ENCODE data around the gene GPHN. TPM values are rescaled to one million over a fixed set of nuclear protein-coding genes. Genes with fewer than 3 reads are reported as not detected.

The GPHN gene
- total RNA-seq, 4 donors from 2014 or later: 14.4 to 32.7 (median 21.1) TPM

DNA sequence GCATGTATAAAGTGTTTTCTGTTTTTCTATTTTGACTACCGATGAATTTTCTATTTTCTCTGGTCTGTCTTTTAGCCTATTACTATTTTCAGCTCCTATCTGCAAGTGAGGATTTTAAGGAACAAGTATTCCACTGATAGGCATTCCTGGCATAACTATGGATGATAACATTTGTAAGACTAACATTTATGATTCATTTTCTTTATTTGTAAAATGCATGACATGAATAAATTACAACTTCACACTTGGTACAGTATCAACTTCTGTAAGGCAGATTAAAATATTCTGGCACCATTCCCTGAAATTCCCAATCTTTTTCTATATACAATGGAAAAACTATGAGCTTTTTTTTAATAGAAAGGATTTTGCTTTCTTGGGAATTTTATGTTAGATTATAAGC is 560.3 kb downstream of the GPHN start:
- no peak for DNase-seq
- 81 to 85% methylated on average over 1 of the region's 1 CpG for WGBS, 2 donors
- H3K27ac ChIP-seq: no peak overlapping the region
- no peaks in the 10 kb centered on the region for H3K4me1 ChIP-seq
- TF ChIP-seq, protein P1, sequence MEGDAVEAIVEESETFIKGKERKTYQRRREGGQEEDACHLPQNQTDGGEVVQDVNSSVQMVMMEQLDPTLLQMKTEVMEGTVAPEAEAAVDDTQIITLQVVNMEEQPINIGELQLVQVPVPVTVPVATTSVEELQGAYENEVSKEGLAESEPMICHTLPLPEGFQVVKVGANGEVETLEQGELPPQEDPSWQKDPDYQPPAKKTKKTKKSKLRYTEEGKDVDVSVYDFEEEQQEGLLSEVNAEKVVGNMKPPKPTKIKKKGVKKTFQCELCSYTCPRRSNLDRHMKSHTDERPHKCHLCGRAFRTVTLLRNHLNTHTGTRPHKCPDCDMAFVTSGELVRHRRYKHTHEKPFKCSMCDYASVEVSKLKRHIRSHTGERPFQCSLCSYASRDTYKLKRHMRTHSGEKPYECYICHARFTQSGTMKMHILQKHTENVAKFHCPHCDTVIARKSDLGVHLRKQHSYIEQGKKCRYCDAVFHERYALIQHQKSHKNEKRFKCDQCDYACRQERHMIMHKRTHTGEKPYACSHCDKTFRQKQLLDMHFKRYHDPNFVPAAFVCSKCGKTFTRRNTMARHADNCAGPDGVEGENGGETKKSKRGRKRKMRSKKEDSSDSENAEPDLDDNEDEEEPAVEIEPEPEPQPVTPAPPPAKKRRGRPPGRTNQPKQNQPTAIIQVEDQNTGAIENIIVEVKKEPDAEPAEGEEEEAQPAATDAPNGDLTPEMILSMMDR (IDR thresholded peaks at IDR 0.05): no peak
- TF ChIP-seq POLR2A (IDR thresholded peaks at IDR 0.05): no peak
- intact Hi-C loops (cut with DNase I): no loop called here
- no peaks in the 10 kb centered on the region for H3K27me3 ChIP-seq
- H3K9me3 ChIP-seq: no peaks in the 10 kb centered on the region
- no peaks in the 10 kb centered on the region for H3K36me3 ChIP-seq
- H3K4me3 ChIP-seq (replicated peaks in 1 of 3): no peak overlapping the region

DNA sequence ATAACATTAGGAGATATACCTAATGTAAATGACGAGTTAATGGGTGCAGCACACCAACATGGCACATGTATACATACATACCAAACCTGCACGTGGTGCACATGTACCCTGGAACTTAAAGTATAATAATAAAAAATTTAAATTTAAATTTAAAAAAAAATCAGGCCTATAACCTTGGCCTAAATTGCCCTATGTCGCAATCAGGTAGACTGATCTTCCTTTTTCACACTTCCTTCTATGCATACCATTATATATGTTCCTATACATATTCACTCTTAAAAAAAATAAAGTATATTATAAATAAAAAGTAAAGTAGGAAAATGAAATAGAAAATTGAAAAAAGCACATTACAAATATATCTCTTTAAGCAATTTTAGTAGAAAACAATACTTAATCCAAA is 563.6 kb downstream of the GPHN start:
- no peak for TF ChIP-seq POLR2A (IDR thresholded peaks at IDR 0.05)
- TF ChIP-seq, protein P1 (IDR thresholded peaks at IDR 0.05): no peak
- H3K27ac ChIP-seq: no peak overlapping the region
- no peaks in the 10 kb centered on the region for H3K9me3 ChIP-seq
- no peaks in the 10 kb centered on the region for H3K4me1 ChIP-seq
- H3K36me3 ChIP-seq: no peaks in the 10 kb centered on the region
- WGBS, 2 donors: 97 to 98% methylated on average over 3 of the region's 3 CpGs
- intact Hi-C loops (cut with DNase I): no loop called here
- no peaks in the 10 kb centered on the region for H3K27me3 ChIP-seq
- DNase-seq: no peak
- H3K4me3 ChIP-seq (replicated peaks in 1 of 3): no peak overlapping the region

DNA sequence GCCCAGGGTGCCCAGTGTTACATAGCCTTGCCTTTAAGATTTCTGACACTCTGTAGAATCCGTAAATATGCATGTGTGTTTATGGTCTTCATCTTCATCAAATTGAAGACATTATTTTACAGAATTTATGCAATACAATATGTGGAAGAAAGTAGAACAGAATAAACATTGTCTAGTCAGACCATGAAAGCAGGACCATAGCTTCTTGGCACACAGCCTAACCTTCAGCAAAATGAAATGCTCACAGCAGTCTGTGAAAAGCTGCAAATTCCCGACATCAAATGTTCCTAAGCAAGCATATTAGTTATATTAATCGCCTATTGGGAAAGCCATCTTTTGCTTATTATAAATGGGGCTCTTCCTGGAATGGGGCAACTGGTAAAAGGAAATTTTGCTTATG is 570.0 kb downstream of the GPHN start:
- intact Hi-C loops (cut with DNase I): no loop called here
- H3K9me3 ChIP-seq: no peaks in the 10 kb centered on the region
- WGBS, 2 donors: 85 to 88% methylated on average over 3 of the region's 3 CpGs

DNA sequence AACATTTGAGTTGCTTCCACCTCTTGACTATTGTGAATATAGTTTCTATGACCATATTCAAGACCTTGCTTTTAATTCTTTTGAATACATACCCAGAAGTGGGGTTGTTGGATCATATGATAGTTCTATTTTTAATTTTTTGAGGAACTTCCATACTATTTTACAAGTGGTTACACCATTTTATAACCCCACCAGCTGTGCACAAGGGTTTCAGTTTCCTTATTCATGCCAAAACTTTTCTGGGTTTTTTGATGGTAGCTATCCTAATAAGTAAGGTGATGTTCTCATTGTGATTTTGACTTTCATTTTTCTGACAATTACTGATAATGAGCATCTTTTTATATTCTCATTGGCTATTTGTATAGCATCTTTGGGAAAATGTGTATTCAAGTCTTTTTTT is 571.9 kb downstream of the GPHN start:
- no peak for DNase-seq
- H3K36me3 ChIP-seq: no peaks in the 10 kb centered on the region
- H3K27ac ChIP-seq: no peak overlapping the region
- no peaks in the 10 kb centered on the region for H3K4me1 ChIP-seq
- H3K9me3 ChIP-seq: no peaks in the 10 kb centered on the region
- TF ChIP-seq, protein P1 (IDR thresholded peaks at IDR 0.05): no peak
- TF ChIP-seq POLR2A (IDR thresholded peaks at IDR 0.05): no peak
- no peak overlapping the region for H3K4me3 ChIP-seq (replicated peaks in 1 of 3)
- no peaks in the 10 kb centered on the region for H3K27me3 ChIP-seq
- intact Hi-C loops (cut with DNase I): no loop called here

More for the DNA sequence above, 570.0 kb downstream of the GPHN start:
- Histone ChIP-seq H3K27ac (no peak overlapping the region), H3K36me3 (no peaks in the 10 kb centered on the region), H3K4me3 (replicated peaks in 1 of 3) (no peak overlapping the region), H3K4me1 (no peaks in the 10 kb centered on the region), H3K27me3 (no peaks in the 10 kb centered on the region)
- no peak for TF ChIP-seq POLR2A (IDR thresholded peaks at IDR 0.05)
- TF ChIP-seq, protein P1 (IDR thresholded peaks at IDR 0.05): no peak
- DNase-seq: no peak

DNA sequence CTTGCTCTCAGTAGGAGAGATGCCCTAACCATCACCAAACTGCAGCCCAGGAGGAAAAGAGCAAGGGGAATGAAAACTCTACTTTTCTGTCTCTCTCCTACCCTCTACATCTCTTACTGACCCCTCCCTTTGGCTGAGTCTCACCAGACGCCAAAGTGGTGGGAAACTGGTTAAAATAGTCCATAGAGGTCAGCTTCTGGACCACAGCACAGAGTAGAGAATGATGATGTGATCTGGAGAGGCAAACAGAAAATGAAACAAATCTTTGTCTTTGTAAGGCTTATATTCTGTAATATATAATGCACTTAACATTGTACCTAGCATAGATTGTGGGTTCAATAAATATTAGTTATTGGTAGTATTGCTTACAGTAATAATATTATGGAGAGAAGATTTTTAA is 600.3 kb downstream of the GPHN start:
- Histone ChIP-seq H3K36me3 (no peaks in the 10 kb centered on the region), H3K27ac (no peak overlapping the region), H3K27me3 (no peaks in the 10 kb centered on the region), H3K4me1 (no peaks in the 10 kb centered on the region), H3K9me3 (no peaks in the 10 kb centered on the region), H3K4me3 (replicated peaks in 1 of 3) (no peak overlapping the region)
- no peak for DNase-seq
- 79 to 91% methylated on average over 1 of the region's 1 CpG for WGBS, 2 donors
- intact Hi-C loops (cut with DNase I): no loop called here
- TF ChIP-seq POLR2A (IDR thresholded peaks at IDR 0.05): no peak
- TF ChIP-seq, protein P1 (IDR thresholded peaks at IDR 0.05): no peak

Data from thyroid gland (tissue), 4 donors.